ENCODE measurements around the gene IFITM2. TPM values are rescaled to one million over a fixed set of nuclear protein-coding genes. Genes with fewer than 3 reads are reported as not detected.
"Not testable (repeated sequence)": the region's sequence is repeated elsewhere in the genome, so short reads cannot be mapped to it uniquely, and the experiment has no call there.

IFITM2 gene
- polyA plus RNA-seq, result 100 to 1,000 TPM in 1 of 4 donors, 10 to 100 TPM in 3; 21.7 to 490 (median 51.9) TPM
- long read RNA-seq, donor 1, transcript IFITM2-206 (2 exons, 892 nt), result major isoform, 98 of 1,068 reads
- long read RNA-seq, donor 1, partial matches to known transcripts, result 920 of 1,068 reads
- long read RNA-seq, donor 1, other reads (novel, unspliced or antisense), result 50 of 1,068 reads
- long read RNA-seq, donor 2, transcript IFITM2-206 (2 exons, 892 nt), result major isoform, 22 of 39 reads
- long read RNA-seq, donor 2, partial matches to known transcripts, result 17 of 39 reads
- long read RNA-seq, donor 2, other reads (novel, unspliced or antisense), result 0 of 39 reads
- long read RNA-seq, donor 3, transcript IFITM2-206 (2 exons, 892 nt), result major isoform, 56 of 567 reads
- long read RNA-seq, donor 3, partial matches to known transcripts, result 506 of 567 reads
- long read RNA-seq, donor 3, other reads (novel, unspliced or antisense), result 5 of 567 reads
- long read RNA-seq, donor 4, partial matches to known transcripts, result 0 of 1 reads
- long read RNA-seq, donor 4, other reads (novel, unspliced or antisense), result 0 of 1 reads
- long read RNA-seq, donor 5, transcript IFITM2-206 (2 exons, 892 nt), result major isoform, 12 of 248 reads
- long read RNA-seq, donor 5, partial matches to known transcripts, result 14 of 248 reads
- long read RNA-seq, donor 5, other reads (novel, unspliced or antisense), result 222 of 248 reads
- long read RNA-seq, donor 6, transcript IFITM2-206 (2 exons, 892 nt), result major isoform, 49 of 487 reads
- long read RNA-seq, donor 6, partial matches to known transcripts, result 426 of 487 reads
- long read RNA-seq, donor 6, other reads (novel, unspliced or antisense), result 12 of 487 reads
- long read RNA-seq, donor 7, result 0 reads
- long read RNA-seq, donor 8, transcript IFITM2-206 (2 exons, 892 nt), result major isoform, 16 of 16 reads
- long read RNA-seq, donor 8, partial matches to known transcripts, result 0 of 16 reads
- long read RNA-seq, donor 8, other reads (novel, unspliced or antisense), result 0 of 16 reads
- long read RNA-seq, donor 9, transcript IFITM2-206 (2 exons, 892 nt), result major isoform, 11 of 140 reads
- long read RNA-seq, donor 9, partial matches to known transcripts, result 123 of 140 reads
- long read RNA-seq, donor 9, other reads (novel, unspliced or antisense), result 5 of 140 reads
- long read RNA-seq, donor 10, transcript IFITM2-206 (2 exons, 892 nt), result major isoform, 75 of 741 reads
- long read RNA-seq, donor 10, partial matches to known transcripts, result 637 of 741 reads
- long read RNA-seq, donor 10, other reads (novel, unspliced or antisense), result 29 of 741 reads

DNA sequence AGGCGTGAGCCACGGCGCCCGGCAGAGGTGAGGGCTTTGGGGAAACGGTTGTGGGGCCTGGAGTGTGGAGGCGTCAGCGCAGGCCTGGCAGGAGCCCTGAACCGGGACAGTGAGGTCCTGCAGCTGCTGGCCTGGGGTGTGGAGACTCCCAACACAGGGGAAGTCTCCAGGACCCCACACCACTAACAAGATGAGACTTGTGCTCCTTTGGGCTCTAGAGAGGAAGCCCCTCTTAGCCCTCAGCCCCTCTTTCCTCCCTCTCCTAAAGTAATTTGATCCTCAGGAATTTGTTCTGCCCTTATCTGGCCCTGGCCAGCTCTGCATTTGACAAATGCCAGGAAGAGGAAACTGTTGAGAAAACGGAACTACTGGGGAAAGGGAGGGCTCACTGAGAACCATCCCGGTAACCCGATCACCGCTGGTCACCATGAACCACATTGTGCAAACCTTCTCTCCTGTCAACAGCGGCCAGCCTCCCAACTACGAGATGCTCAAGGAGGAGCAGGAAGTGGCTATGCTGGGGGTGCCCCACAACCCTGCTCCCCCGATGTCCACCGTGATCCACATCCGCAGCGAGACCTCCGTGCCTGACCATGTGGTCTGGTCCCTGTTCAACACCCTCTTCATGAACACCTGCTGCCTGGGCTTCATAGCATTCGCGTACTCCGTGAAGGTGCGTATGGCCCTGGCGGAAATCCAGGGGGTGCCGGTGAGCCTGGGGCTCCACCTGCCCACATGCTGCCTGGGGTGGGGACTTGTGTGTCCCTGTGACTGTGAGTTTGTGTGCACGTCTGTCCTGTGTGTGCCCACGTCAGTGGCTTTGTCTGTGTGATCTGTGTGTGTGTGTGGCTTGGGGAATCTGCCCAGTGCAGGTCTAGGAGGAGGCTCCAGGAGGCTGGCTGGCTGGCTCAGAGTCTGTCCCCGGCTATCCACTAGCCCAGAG is at the start of gene IFITM2:
TSS of gene IFITM2 (plus strand) at position 51 of the 943 bp plus-strand sequence. CDS start at position 428, 377 bp downstream.
- DNase-seq, result peak in 1 of 2 donors; percentile 46
- H3K36me3 ChIP-seq (ENCODE audit: control insufficient read depth in 3 of 3, insufficient read depth in 2 of 3, low read depth in 1 of 3, low read length in 3 of 3); FAIRE-seq; H3K9me3 ChIP-seq (ENCODE audit: control insufficient read depth in 2 of 2, insufficient read depth in 1 of 2, low read depth in 1 of 2, low read length in 1 of 2); H3K27me3 ChIP-seq (ENCODE audit: control insufficient read depth in 3 of 3, insufficient read depth in 3 of 3, low read length in 3 of 3): not testable (repeated sequence)
- 5 to 14% (median 13%) methylated on average over 18 to 28 of the region's 28 CpGs for WGBS, 3 donors
- Histone ChIP-seq H3K27ac (ENCODE audit: low read depth in 1 of 3, low read length in 2 of 3) (peak within 1 kb of the TSS; percentile 47 to 97 (median 56)), H3K4me3 (ENCODE audit: low read depth in 1 of 3, low read length in 3 of 3) (peak within 1 kb of the TSS; percentile 8 to 48 (median 29)), H3K4me1 (ENCODE audit: control insufficient read depth in 3 of 3, insufficient read depth in 2 of 3, low read depth in 1 of 3, low read length in 2 of 3) (peaks cover 0 to 30% (median under 1%) of the 10 kb centered on the region in 3 donors)

DNA sequence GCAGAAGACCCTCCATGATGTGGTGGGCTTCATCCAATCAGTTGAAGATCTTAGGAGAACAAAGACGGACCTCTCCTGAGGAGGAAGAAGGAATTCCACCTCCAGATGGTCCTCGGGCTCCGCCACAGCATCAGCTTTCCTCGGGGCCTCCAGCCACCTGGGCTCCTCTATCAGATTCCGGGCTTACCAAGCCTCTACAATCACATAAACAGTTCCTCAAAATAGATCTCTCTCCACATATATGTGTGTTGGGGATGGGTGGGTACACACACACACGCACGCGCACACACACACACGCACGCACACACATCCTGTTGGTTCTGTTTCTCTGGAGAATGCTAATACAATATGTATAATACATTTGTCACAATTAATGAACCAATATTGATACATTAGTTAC is 48.2 kb upstream of the IFITM2 start:
- no peaks in the 10 kb centered on the region for H3K27me3 ChIP-seq (ENCODE audit: control insufficient read depth in 3 of 3, insufficient read depth in 3 of 3, low read length in 3 of 3)
- peaks cover 0 to 7% of the 10 kb centered on the region in 2 donors for H3K9me3 ChIP-seq (ENCODE audit: control insufficient read depth in 2 of 2, insufficient read depth in 1 of 2, low read depth in 1 of 2, low read length in 1 of 2)
- H3K4me3 ChIP-seq (ENCODE audit: low read depth in 1 of 3, low read length in 3 of 3), result no peak overlapping the region
- H3K27ac ChIP-seq (ENCODE audit: low read depth in 1 of 3, low read length in 2 of 3), result no peak overlapping the region
- FAIRE-seq, result no peak
- WGBS, 3 donors, result 74 to 83% (median 75%) methylated on average over 10 of the region's 10 CpGs
- DNase-seq, result no peak
- no peaks in the 10 kb centered on the region for H3K36me3 ChIP-seq (ENCODE audit: control insufficient read depth in 3 of 3, insufficient read depth in 2 of 3, low read depth in 1 of 3, low read length in 3 of 3)
- H3K4me1 ChIP-seq (ENCODE audit: control insufficient read depth in 3 of 3, insufficient read depth in 2 of 3, low read depth in 1 of 3, low read length in 2 of 3), result peaks cover 0 to 5% (median 0%) of the 10 kb centered on the region in 3 donors

DNA sequence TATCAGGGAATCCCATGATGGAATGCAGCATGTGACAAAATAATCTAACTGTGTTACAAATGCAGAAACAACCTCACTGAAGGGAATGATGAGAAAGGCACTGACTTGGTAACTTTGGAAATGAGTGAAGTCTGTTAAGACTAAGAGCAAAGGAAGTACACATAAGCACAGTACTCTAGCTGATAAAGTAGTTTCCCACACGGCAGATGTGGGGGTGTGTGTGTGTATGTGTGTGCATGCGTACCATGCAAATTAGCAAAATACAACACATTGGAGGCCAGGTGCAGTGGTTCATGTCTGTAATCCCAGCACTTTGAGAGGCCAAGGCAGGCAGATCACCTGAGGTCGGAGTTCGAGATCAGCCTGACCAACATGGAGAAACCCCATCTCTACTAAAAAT is 46.0 kb upstream of the IFITM2 start:
- no peak overlapping the region for H3K4me3 ChIP-seq (ENCODE audit: low read depth in 1 of 3, low read length in 3 of 3)
- no peaks in the 10 kb centered on the region for H3K27me3 ChIP-seq (ENCODE audit: control insufficient read depth in 3 of 3, insufficient read depth in 3 of 3, low read length in 3 of 3)
- peaks cover 0 to 5% (median 0%) of the 10 kb centered on the region in 3 donors for H3K4me1 ChIP-seq (ENCODE audit: control insufficient read depth in 3 of 3, insufficient read depth in 2 of 3, low read depth in 1 of 3, low read length in 2 of 3)
- FAIRE-seq (no peak), DNase-seq (no peak)
- no peaks in the 10 kb centered on the region for H3K36me3 ChIP-seq (ENCODE audit: control insufficient read depth in 3 of 3, insufficient read depth in 2 of 3, low read depth in 1 of 3, low read length in 3 of 3)
- WGBS, 3 donors, result 85 to 96% (median 93%) methylated on average over 4 of the region's 4 CpGs
- H3K9me3 ChIP-seq (ENCODE audit: control insufficient read depth in 2 of 2, insufficient read depth in 1 of 2, low read depth in 1 of 2, low read length in 1 of 2), result peaks cover 0 to 13% of the 10 kb centered on the region in 2 donors
- no peak overlapping the region for H3K27ac ChIP-seq (ENCODE audit: low read depth in 1 of 3, low read length in 2 of 3)

GRCh38 chr11:266676-267439 is 40.8 kb upstream of the IFITM2 start:
- 60 to 79% (median 69%) methylated on average over 4 of the region's 13 CpGs for WGBS, 3 donors
- H3K4me1 ChIP-seq (ENCODE audit: control insufficient read depth in 3 of 3, insufficient read depth in 2 of 3, low read depth in 1 of 3, low read length in 2 of 3), result peaks cover 3 to 15% (median 4%) of the 10 kb centered on the region in 3 donors
- FAIRE-seq (no peak), DNase-seq (peak in 1 of 2 donors; percentile 67)
- H3K9me3 ChIP-seq (ENCODE audit: control insufficient read depth in 2 of 2, insufficient read depth in 1 of 2, low read depth in 1 of 2, low read length in 1 of 2), result peaks cover 0 to 6% of the 10 kb centered on the region in 2 donors
- H3K27me3 ChIP-seq (ENCODE audit: control insufficient read depth in 3 of 3, insufficient read depth in 3 of 3, low read length in 3 of 3), result no peaks in the 10 kb centered on the region
- peaks cover 0 to 2% (median 0%) of the 10 kb centered on the region in 3 donors for H3K36me3 ChIP-seq (ENCODE audit: control insufficient read depth in 3 of 3, insufficient read depth in 2 of 3, low read depth in 1 of 3, low read length in 3 of 3)
- H3K4me3 ChIP-seq (ENCODE audit: low read depth in 1 of 3, low read length in 3 of 3), result no peak overlapping the region
- H3K27ac ChIP-seq (ENCODE audit: low read depth in 1 of 3, low read length in 2 of 3), result peak overlapping the region in 1 of 3 donors; percentile 4

DNA sequence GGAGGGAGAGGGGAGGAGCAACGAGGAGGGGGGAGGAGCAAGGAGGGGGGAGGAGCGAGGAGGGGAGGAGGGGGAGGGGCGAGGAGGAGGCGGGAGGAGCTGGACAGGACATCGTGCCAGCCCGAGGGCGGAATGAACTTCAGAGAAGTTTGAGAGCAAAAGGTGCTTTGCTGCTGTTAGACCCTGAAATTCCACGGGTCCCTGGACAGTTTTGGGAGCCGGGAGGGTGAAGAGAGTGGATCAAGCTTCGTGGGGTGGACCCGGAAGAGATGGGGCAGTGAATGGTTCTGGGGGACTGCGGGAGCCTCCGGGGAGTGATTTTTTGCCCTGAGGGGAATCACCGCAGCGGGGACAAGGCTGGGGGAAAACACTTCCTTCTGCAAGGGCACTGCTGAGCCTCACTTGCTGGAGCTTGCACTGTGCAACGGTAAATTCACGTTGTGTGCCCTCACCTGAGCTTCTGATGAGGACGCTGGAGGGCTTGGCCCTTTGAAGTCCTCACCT is 40.1 kb upstream of the IFITM2 start:
- H3K27me3 ChIP-seq (ENCODE audit: control insufficient read depth in 3 of 3, insufficient read depth in 3 of 3, low read length in 3 of 3), result no peaks in the 10 kb centered on the region
- no peak for FAIRE-seq
- peaks cover 0 to 2% (median 0%) of the 10 kb centered on the region in 3 donors for H3K36me3 ChIP-seq (ENCODE audit: control insufficient read depth in 3 of 3, insufficient read depth in 2 of 3, low read depth in 1 of 3, low read length in 3 of 3)
- peaks cover 0 to 5% of the 10 kb centered on the region in 2 donors for H3K9me3 ChIP-seq (ENCODE audit: control insufficient read depth in 2 of 2, insufficient read depth in 1 of 2, low read depth in 1 of 2, low read length in 1 of 2)
- peaks cover 3 to 22% (median 4%) of the 10 kb centered on the region in 3 donors for H3K4me1 ChIP-seq (ENCODE audit: control insufficient read depth in 3 of 3, insufficient read depth in 2 of 3, low read depth in 1 of 3, low read length in 2 of 3)
- H3K27ac ChIP-seq (ENCODE audit: low read depth in 1 of 3, low read length in 2 of 3), result peak overlapping the region; percentile 6 to 96 (median 93)
- WGBS, 3 donors, result 4 to 30% (median 12%) methylated on average over 11 to 18 of the region's 18 CpGs
- peak in 1 of 2 donors; percentile 78 for DNase-seq
- peak overlapping the region in 1 of 3 donors; percentile 57 for H3K4me3 ChIP-seq (ENCODE audit: low read depth in 1 of 3, low read length in 3 of 3)

GRCh38 chr11:268716-269145 is 38.9 kb upstream of the IFITM2 start:
- H3K9me3 ChIP-seq (ENCODE audit: control insufficient read depth in 2 of 2, insufficient read depth in 1 of 2, low read depth in 1 of 2, low read length in 1 of 2); H3K36me3 ChIP-seq (ENCODE audit: control insufficient read depth in 3 of 3, insufficient read depth in 2 of 3, low read depth in 1 of 3, low read length in 3 of 3); FAIRE-seq; H3K27me3 ChIP-seq (ENCODE audit: control insufficient read depth in 3 of 3, insufficient read depth in 3 of 3, low read length in 3 of 3); H3K4me3 ChIP-seq (ENCODE audit: low read depth in 1 of 3, low read length in 3 of 3): not testable (repeated sequence)
- 19 to 28% (median 23%) methylated on average over 13 to 16 of the region's 16 CpGs for WGBS, 3 donors
- Histone ChIP-seq H3K4me1 (ENCODE audit: control insufficient read depth in 3 of 3, insufficient read depth in 2 of 3, low read depth in 1 of 3, low read length in 2 of 3) (peaks cover 3 to 29% (median 4%) of the 10 kb centered on the region in 3 donors), H3K27ac (ENCODE audit: low read depth in 1 of 3, low read length in 2 of 3) (peak overlapping the region; percentile 9 to 96 (median 93))
- peak in 1 of 2 donors; percentile 81 for DNase-seq

Data from small intestine (tissue), 16 donors.